OCI-LY7 (cell line): Measurements from ENCODE around the gene AIMP1. TPM values are rescaled to one million over a fixed set of nuclear protein-coding genes. Genes with fewer than 3 reads are reported as not detected.

Experiments used
- BruUV-seq: library from RNA; stranded (reverse); fragments of 400-500 nt; replicated peaks from 2 replicates; lab custom pipeline; 2021; lab: Mats Ljungman, UMichigan
- CTCF ChIA-PET: fragments of 300-600 bp; sonication (Branson Sonifier 250); formaldehyde crosslinking; loops from one replicate; lab custom pipeline; 2022; ENCODE audit warnings: antibody characterized with exemption; ENCODE audit not compliant: unreplicated experiment; lab: Charles Lee
- POLR2A ChIA-PET: fragments of 300-600 bp; sonication (Branson Sonifier 250); formaldehyde crosslinking; loops from one replicate; lab custom pipeline; 2022; ENCODE audit warnings: antibody characterized with exemption; lab: Charles Lee
- DNase-seq: peaks from one replicate; pipeline ENCODE4 v3.0.0-alpha.2; 2015; ENCODE audit warnings: low spot score
- H2AFZ ChIP-seq: fragments of 200-600 bp; sonication (generic), shearing (Covaris generic); 2 replicates; pipeline ENCODE4 v1.6.1; 2014; ENCODE audit warnings: mild to moderate bottlenecking, antibody characterized with exemption, low read length, moderate library complexity
- H3K27ac ChIP-seq: fragments of 200-600 bp; sonication (generic); 2 replicates; pipeline ENCODE4 v1.5.1; 2014; ENCODE audit warnings: mixed run types, low read depth, mild to moderate bottlenecking, moderate library complexity, low read length, inconsistent platforms; ENCODE audit not compliant: poor library complexity, severe bottlenecking
- H3K36me3 ChIP-seq: fragments of 200-600 bp; sonication (generic); 2 replicates; pipeline ENCODE4 v1.6.1; 2014; ENCODE audit warnings: mild to moderate bottlenecking, antibody characterized with exemption, low read length, moderate library complexity, mixed read lengths; ENCODE audit not compliant: insufficient read depth
- H3K4me1 ChIP-seq: fragments of 200-600 bp; sonication (generic); 2 replicates; pipeline ENCODE4 v1.5.1; 2014; ENCODE audit warnings: mild to moderate bottlenecking, low read length; ENCODE audit not compliant: insufficient read depth, poor library complexity, severe bottlenecking
- H3K4me2 ChIP-seq: fragments of 200-600 bp; sonication (generic); 2 replicates; pipeline ENCODE4 v1.6.1; 2014; ENCODE audit warnings: mild to moderate bottlenecking, low read length
- H3K4me3 ChIP-seq: fragments of 200-600 bp; sonication (generic); 2 replicates; pipeline ENCODE4 v1.5.1; 2014; ENCODE audit warnings: mild to moderate bottlenecking, low read depth, low read length; ENCODE audit not compliant: poor library complexity, severe bottlenecking
- H3K79me2 ChIP-seq: fragments of 200-600 bp; sonication (generic); 2 replicates; pipeline ENCODE4 v1.6.1; 2016; ENCODE audit warnings: low read depth, mild to moderate bottlenecking, low read length, moderate library complexity, mixed read lengths; ENCODE audit not compliant: insufficient read depth
- H3K9me2 ChIP-seq: fragments of 200-600 bp; sonication (generic); 2 replicates; pipeline ENCODE4 v1.6.1; 2016; ENCODE audit warnings: mild to moderate bottlenecking, low read length, mixed read lengths; ENCODE audit not compliant: insufficient read depth
- H3K9me3 ChIP-seq: fragments of 200-600 bp; sonication (generic); 2 replicates; pipeline ENCODE4 v1.6.1; 2014; ENCODE audit warnings: mild to moderate bottlenecking, mixed run types, low read length, mixed read lengths
- H4K20me1 ChIP-seq: fragments of 200-600 bp; sonication (generic); 2 replicates; pipeline ENCODE4 v1.6.1; 2014; ENCODE audit warnings: mild to moderate bottlenecking, antibody characterized with exemption, low read length, moderate library complexity, mixed read lengths; ENCODE audit not compliant: insufficient read depth
- CTCF ChIP-seq: fragments of 200-600 bp; sonication (generic); conservative IDR thresholded peaks from 2 replicates; pipeline ENCODE4 v1.5.1; 2014; ENCODE audit warnings: mild to moderate bottlenecking, antibody characterized with exemption, low read length, moderate library complexity, mixed read lengths
- EZH2phosphoT487 ChIP-seq: fragments of 200-600 bp; sonication (generic); IDR thresholded peaks from 2 replicates; pipeline ENCODE4 v1.6.1; 2018; ENCODE audit warnings: low read depth, borderline replicate concordance, mild to moderate bottlenecking, mixed run types, antibody characterized with exemption, low read length, moderate library complexity, mixed read lengths
- intact Hi-C: fragments of 100-400 bp; cut with micrococcal nuclease; formaldehyde crosslinking; loops from one replicate; pipeline ENCODE4 v1.10.0; 2022; ENCODE audit not compliant: unreplicated experiment
- total RNA-seq, 2 experiments: library from RNA; depleted of rRNA in 1 of 2; stranded (reverse); fragments of >200 nt in 1 of 2; shearing (Covaris generic) in 1 of 2; gene quantifications; 2 replicates each; pipeline ENCODE4 v1.2.3, GENCODE V29; 2014 to 2022

Gene AIMP1
- total RNA-seq, 2 experiments from 2014 or later, result 17.4 to 51.7 TPM

- intact Hi-C loops, result no loop called here
- H3K4me2 ChIP-seq, result no peak overlapping the region
- TF ChIP-seq EZH2phosphoT487 (no peak), CTCF (no peak)
- ChIA-PET CTCF (no interaction called here), POLR2A (interaction anchor here (0.7 kb wide), 1 partner anchor 112 kb away, joined by 4 read pairs; no protein-coding TSS in a partner anchor)
- DNase-seq, result no peak
- no peak overlapping the region for H2AFZ ChIP-seq
- peaks cover 23% of the 10 kb centered on the region for H3K4me1 ChIP-seq
- BruUV-seq, result no TSS peak
- H3K79me2 ChIP-seq, result peaks cover 4% of the 10 kb centered on the region; the same call in 1 of the 2 replicates
- H4K20me1 ChIP-seq, result no peaks in the 10 kb centered on the region
- peaks cover 16% of the 10 kb centered on the region for H3K36me3 ChIP-seq
- H3K9me3 ChIP-seq, result no peaks in the 10 kb centered on the region
- no peak overlapping the region for H3K4me3 ChIP-seq
- no peak overlapping the region for H3K27ac ChIP-seq
- no peaks in the 10 kb centered on the region for H3K9me2 ChIP-seq
Measured at GRCh38 chr4:106287353-106287969, 28.9 kb upstream of the AIMP1 start.

GRCh38 chr4:106289737-106290136, 26.6 kb upstream of the AIMP1 start:
- H3K4me3 ChIP-seq, result no peak overlapping the region
- CTCF ChIA-PET, result no interaction called here
- H3K27ac ChIP-seq, result no peak overlapping the region
- no peaks in the 10 kb centered on the region for H3K9me3 ChIP-seq
- H3K9me2 ChIP-seq, result no peaks in the 10 kb centered on the region
- intact Hi-C loops, result no loop called here
- BruUV-seq, result no TSS peak
- H3K4me1 ChIP-seq, result peaks cover 18% of the 10 kb centered on the region
- no peak for TF ChIP-seq EZH2phosphoT487
- TF ChIP-seq CTCF, result no peak
- H2AFZ ChIP-seq, result no peak overlapping the region
- POLR2A ChIA-PET, result no interaction called here
- peaks cover 3% of the 10 kb centered on the region; the same call in 1 of the 2 replicates for H3K79me2 ChIP-seq
- no peaks in the 10 kb centered on the region for H4K20me1 ChIP-seq
- no peak for DNase-seq
- no peak overlapping the region for H3K4me2 ChIP-seq
- H3K36me3 ChIP-seq, result peaks cover 26% of the 10 kb centered on the region

GRCh38 chr4:106291678-106292077, 24.7 kb upstream of the AIMP1 start:
- Histone ChIP-seq H3K4me2 (no peak overlapping the region), H3K36me3 (peaks cover 45% of the 10 kb centered on the region), H3K4me1 (no peaks in the 10 kb centered on the region), H2AFZ (no peak overlapping the region), H3K79me2 (no peaks in the 10 kb centered on the region), H4K20me1 (no peaks in the 10 kb centered on the region), H3K9me3 (no peaks in the 10 kb centered on the region), H3K27ac (no peak overlapping the region), H3K4me3 (no peak overlapping the region), H3K9me2 (no peaks in the 10 kb centered on the region)
- intact Hi-C loops, result no loop called here
- no peak for DNase-seq
- CTCF ChIA-PET, result no interaction called here
- TF ChIP-seq CTCF (no peak), EZH2phosphoT487 (no peak)
- POLR2A ChIA-PET, result interaction anchor here (0.6 to 1.3 kb wide), 2 partner anchors 11 to 130 kb away, joined by 4 to 6 read pairs; no protein-coding TSS in a partner anchor
- no TSS peak for BruUV-seq
